AG20443 (cell line): ENCODE results near the gene GCC2.
"Not testable (repeated sequence)": the region's sequence is repeated elsewhere in the genome, so short reads cannot be mapped to it uniquely, and the experiment has no call there.

Experiments used
- DNase-seq: peaks from one replicate; pipeline ENCODE4 v3.0.0; 2012; ENCODE audit warnings: low spot score, mixed read lengths

The GCC2 gene

DNA sequence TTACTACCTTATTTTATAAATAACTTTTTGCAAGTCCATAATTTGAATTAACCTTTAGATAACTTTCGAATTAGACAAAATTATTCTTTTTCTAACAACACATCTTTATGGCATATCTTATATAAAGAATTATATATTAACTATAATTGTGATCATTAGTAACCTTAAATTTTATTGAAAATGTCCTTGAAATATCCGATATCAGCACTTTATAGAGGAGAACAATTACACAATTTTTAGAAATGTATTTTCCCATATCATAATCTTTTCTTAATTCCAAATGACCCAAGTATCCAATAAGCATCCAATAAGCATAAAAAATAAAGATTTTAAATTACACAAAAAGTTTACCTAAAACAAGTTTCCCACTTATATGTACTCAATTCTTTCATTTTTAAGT is 7.3 kb upstream of the GCC2 start:
- no peak for DNase-seq

- no peak for DNase-seq
These were observed 3.8 kb upstream of the GCC2 start for GRCh38 chr2:108444941-108445840.

- DNase-seq = no peak
These were observed 2.3 kb upstream of the GCC2 start for GRCh38 chr2:108446703-108447102.

DNA sequence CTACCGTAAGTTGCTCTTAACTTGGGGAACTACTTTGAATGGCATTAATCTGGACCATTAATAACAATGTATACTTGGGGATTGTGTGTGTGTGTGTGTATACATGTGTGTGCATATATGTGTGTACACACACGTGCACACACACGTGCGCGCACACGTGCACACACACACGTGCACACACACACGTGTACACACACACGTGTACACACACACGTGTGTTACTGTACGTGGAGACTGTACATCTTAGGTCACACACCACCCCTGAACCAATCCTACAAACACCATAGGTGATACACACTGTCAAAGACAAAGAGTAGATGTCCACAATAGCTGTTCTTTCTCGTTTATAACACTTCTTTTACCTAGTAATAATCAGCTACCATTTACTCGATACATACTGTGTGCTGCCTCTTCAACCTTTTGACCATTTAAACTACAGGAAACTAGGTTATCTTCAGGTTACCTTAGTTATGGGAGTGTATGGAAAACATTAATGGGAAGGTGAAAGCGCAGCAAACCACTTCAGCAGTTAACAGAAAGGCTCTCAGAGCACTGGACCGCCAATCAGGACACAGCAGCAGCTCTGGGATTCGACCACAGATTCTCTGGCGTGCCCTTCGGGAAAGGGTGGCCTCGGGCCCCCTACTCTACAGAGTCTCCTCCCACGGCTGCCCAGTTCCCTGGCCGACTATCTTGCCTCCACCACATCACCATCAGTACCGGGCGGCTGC is 894 bp upstream of the GCC2 start:
- DNase-seq = no peak

GRCh38 chr2:108449410-108450130 is 564 bp downstream of the GCC2 start:
- peak; percentile 49 for DNase-seq

GRCh38 chr2:108450863-108451262 is 1.9 kb downstream of the GCC2 start:
- DNase-seq = no peak

- no peak for DNase-seq
These were observed 3.0 kb downstream of the GCC2 start for GRCh38 chr2:108451976-108452375.

GRCh38 chr2:108453530-108453929 is 4.5 kb downstream of the GCC2 start:
- DNase-seq = not testable (repeated sequence)

DNA sequence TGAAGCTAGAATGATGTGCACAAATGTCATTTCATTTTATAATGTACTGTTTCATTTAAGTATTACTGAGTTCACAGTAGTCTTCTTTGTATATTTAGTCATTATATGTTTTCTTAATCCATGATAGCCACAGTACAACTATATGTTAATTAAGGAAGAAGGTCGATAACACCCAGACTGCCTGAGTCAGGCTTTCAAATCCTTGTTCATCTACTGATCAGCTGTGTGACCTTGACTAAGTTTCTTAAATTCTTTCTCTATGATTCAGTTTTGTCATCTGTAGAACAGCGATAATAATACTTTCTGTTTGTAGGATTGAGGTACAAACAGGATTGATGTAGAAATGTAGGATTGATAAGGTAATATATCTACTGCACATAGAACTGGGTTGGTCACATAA is 5.4 kb downstream of the GCC2 start:
- DNase-seq = no peak

DNA sequence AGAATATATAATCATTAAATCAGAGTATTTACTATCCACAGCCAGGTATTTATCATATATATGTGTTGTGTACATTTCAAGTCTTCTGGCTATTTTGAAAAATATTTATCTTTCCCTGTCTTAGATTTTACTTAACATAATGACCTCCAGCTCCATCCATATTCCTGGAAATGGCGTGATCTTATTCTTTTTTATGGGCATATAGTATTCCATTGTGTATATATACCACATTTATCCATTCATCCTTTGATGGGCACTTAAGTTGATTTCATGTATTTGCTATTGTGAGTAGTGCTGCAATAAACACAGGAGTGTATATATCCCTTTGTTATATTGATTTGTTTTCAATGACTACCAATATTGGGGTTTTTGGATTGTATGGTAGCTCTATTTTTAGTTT is 6.6 kb downstream of the GCC2 start:
- no peak for DNase-seq

GRCh38 chr2:108458082-108458481 is 9.1 kb downstream of the GCC2 start:
- no peak for DNase-seq

- no peak for DNase-seq
These were observed 10.4 kb downstream of the GCC2 start for GRCh38 chr2:108459441-108459840.

GRCh38 chr2:108460345-108461037 is 11.5 kb downstream of the GCC2 start:
- DNase-seq = no peak

DNA sequence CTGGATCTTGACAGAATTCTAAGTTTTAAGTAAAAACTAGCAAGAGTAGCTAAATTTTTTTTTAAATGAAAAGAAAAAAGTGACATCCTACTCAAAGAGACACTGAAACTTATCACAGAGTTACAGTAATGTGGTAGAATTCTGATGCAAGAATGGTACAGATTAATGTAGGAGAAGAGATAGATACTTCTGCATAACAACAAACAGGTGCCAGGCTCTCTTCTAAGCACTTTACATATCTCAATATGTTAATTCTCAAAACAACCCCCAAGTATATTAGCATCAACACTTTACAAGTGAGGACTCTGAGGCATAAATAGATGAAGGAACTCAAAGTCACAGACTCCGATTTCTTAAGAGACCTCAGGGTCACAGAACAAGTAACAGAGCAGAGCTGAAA is 28.1 kb downstream of the GCC2 start:
- no peak for DNase-seq

DNA sequence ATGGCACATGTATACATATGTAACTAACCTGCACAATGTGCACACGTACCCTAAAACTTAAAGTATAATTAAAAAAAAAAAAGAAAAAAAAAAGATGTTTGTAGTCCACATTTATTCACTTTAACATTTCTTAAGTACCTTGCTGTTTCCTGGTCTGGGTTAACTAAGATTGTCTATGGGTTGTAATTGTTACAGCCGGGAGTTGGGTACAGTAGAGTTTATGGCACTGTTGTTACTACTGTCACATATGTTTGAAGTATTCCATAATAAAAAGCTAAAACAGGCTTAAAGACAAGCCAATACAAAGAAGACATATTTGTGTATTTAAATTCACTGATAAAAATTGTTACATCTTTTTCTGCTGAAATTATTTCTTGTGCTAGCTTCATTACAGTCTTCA is 36.2 kb downstream of the GCC2 start:
- no peak for DNase-seq

- no peak for DNase-seq
These were observed 41.6 kb downstream of the GCC2 start for GRCh38 chr2:108490506-108491122.

GRCh38 chr2:108491848-108492247 is 42.8 kb downstream of the GCC2 start:
- no peak for DNase-seq

- DNase-seq = peak; percentile 46
These were observed 43.4 kb downstream of the GCC2 start for GRCh38 chr2:108492364-108492763.

- not testable (repeated sequence) for DNase-seq
These were observed 47.2 kb downstream of the GCC2 start for GRCh38 chr2:108496167-108496566.

- not testable (repeated sequence) for DNase-seq
These were observed 58.6 kb downstream of the GCC2 start for GRCh38 chr2:108507620-108508019.

DNA sequence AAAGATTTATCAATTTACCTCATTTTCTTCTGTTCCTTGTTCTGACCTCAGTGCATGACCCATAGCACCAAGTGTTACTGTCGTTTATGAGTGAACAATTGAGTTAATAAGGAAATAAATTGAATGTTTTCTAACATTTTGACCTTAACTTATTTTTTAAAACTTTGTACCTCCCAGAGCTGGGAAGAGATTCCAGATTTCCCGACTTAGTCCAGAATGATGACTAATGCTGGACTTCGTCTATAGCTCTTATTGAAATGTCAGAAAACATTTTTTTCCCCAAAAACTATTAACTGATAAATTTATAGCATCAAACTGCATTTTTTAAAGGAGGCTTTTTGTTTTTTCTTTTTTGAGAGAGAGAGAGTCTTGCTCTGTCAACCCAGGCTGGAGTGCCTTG is 63.4 kb downstream of the GCC2 start:
- DNase-seq = not testable (repeated sequence)

- DNase-seq = not testable (repeated sequence)
These were observed 65.5 kb downstream of the GCC2 start for GRCh38 chr2:108514478-108514877.
